ENCODE data around the gene FCGR2B. TPM values are rescaled to one million over a fixed set of nuclear protein-coding genes. Genes with fewer than 3 reads are reported as not detected.
"Not testable (repeated sequence)": the region's sequence is repeated elsewhere in the genome, so short reads cannot be mapped to it uniquely, and the experiment has no call there.

FCGR2B gene
- total RNA-seq, 1 donor from 2014 or later = not detected

- Mint-ChIP-seq H3K27me3 (ENCODE audit: unreplicated experiment) (no peaks in the 10 kb centered on the region), H3K4me1 (ENCODE audit: low read depth, unreplicated experiment) (no peaks in the 10 kb centered on the region), H3K36me3 (ENCODE audit: unreplicated experiment) (no peaks in the 10 kb centered on the region), H3K9me3 (ENCODE audit: unreplicated experiment) (no peaks in the 10 kb centered on the region), H3K4me3 (ENCODE audit: unreplicated experiment) (no peak within 1 kb of the TSS), H3K27ac (ENCODE audit: unreplicated experiment) (no peak within 1 kb of the TSS)
- DNase-seq = no peak
- TF ChIP-seq, protein P1, sequence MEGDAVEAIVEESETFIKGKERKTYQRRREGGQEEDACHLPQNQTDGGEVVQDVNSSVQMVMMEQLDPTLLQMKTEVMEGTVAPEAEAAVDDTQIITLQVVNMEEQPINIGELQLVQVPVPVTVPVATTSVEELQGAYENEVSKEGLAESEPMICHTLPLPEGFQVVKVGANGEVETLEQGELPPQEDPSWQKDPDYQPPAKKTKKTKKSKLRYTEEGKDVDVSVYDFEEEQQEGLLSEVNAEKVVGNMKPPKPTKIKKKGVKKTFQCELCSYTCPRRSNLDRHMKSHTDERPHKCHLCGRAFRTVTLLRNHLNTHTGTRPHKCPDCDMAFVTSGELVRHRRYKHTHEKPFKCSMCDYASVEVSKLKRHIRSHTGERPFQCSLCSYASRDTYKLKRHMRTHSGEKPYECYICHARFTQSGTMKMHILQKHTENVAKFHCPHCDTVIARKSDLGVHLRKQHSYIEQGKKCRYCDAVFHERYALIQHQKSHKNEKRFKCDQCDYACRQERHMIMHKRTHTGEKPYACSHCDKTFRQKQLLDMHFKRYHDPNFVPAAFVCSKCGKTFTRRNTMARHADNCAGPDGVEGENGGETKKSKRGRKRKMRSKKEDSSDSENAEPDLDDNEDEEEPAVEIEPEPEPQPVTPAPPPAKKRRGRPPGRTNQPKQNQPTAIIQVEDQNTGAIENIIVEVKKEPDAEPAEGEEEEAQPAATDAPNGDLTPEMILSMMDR (IDR thresholded peaks at IDR 0.05; ENCODE audit: partially characterized antibody, unreplicated experiment) = no peak
These were observed 31.9 kb upstream of the FCGR2B start, which contains the start of gene FCGR3B for GRCh38 chr1:161631076-161631475. Gene FCGR3B, minus strand, starts transcription at chr1:161631176. Its CDS starts 82 bp downstream, at chr1:161631094.

- not testable (repeated sequence) for H3K9me3 Mint-ChIP-seq (ENCODE audit: unreplicated experiment); H3K36me3 Mint-ChIP-seq (ENCODE audit: unreplicated experiment); H3K27me3 Mint-ChIP-seq (ENCODE audit: unreplicated experiment); H3K4me1 Mint-ChIP-seq (ENCODE audit: low read depth, unreplicated experiment); H3K4me3 Mint-ChIP-seq (ENCODE audit: unreplicated experiment); DNase-seq; H3K27ac Mint-ChIP-seq (ENCODE audit: unreplicated experiment)
These were observed 27.9 kb upstream of the FCGR2B start for GRCh38 chr1:161634993-161635392.

- H3K27me3 Mint-ChIP-seq (ENCODE audit: unreplicated experiment); DNase-seq; H3K9me3 Mint-ChIP-seq (ENCODE audit: unreplicated experiment); H3K27ac Mint-ChIP-seq (ENCODE audit: unreplicated experiment); H3K4me3 Mint-ChIP-seq (ENCODE audit: unreplicated experiment); H3K4me1 Mint-ChIP-seq (ENCODE audit: low read depth, unreplicated experiment); H3K36me3 Mint-ChIP-seq (ENCODE audit: unreplicated experiment): not testable (repeated sequence)
These were observed 26.7 kb upstream of the FCGR2B start for GRCh38 chr1:161636189-161636782.

DNA sequence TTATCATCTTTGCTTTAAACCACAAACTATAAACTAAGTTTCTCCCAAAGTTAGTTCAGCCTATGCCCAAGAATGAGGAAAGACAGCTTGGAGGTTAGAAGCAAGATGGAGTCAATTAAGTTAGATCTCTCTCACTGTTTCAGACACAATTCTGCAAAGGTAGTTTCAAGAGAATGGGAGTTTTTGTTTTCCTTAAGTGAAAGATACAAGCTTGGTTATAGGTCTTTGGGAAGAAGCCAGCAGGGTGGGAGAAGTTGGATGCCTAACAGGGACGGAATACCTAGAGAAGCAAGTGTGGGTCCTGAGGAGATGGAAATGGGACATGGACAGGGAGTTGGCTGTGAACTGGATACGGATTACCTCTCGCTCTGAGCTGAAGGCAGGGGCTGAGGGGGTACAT lies 26.0 kb upstream of the FCGR2B start:
- not testable (repeated sequence) for H3K36me3 Mint-ChIP-seq (ENCODE audit: unreplicated experiment); H3K4me1 Mint-ChIP-seq (ENCODE audit: low read depth, unreplicated experiment); H3K27me3 Mint-ChIP-seq (ENCODE audit: unreplicated experiment)

GRCh38 chr1:161638251-161638993 lies 24.5 kb upstream of the FCGR2B start:
- H3K4me3 Mint-ChIP-seq (ENCODE audit: unreplicated experiment) = not testable (repeated sequence)

More for the DNA sequence above, 26.0 kb upstream of the FCGR2B start:
- DNase-seq; H3K4me3 Mint-ChIP-seq (ENCODE audit: unreplicated experiment); H3K9me3 Mint-ChIP-seq (ENCODE audit: unreplicated experiment); H3K27ac Mint-ChIP-seq (ENCODE audit: unreplicated experiment): not testable (repeated sequence)

DNA sequence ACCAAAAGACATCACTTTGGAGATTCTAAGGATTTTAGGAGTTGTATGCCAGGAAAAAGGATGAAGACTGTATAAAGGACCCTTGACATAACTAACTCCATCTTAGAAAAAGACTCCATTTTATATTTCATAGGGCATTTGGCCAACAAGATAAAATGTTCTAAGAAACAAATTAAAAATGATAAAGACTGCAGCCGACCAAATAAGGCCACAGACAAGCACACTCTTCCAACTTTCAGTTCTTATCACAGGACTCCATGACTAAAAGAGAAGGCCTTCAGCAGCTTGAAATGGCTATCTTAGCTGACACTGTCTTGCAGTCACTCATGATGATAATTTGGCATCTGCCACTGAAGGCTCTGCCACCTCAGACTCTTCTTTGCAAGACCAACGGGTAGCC lies 23.7 kb upstream of the FCGR2B start:
- H3K27me3 Mint-ChIP-seq (ENCODE audit: unreplicated experiment); H3K4me3 Mint-ChIP-seq (ENCODE audit: unreplicated experiment); H3K36me3 Mint-ChIP-seq (ENCODE audit: unreplicated experiment); H3K27ac Mint-ChIP-seq (ENCODE audit: unreplicated experiment); H3K9me3 Mint-ChIP-seq (ENCODE audit: unreplicated experiment); H3K4me1 Mint-ChIP-seq (ENCODE audit: low read depth, unreplicated experiment); DNase-seq: not testable (repeated sequence)

More at GRCh38 chr1:161638251-161638993, 24.5 kb upstream of the FCGR2B start:
- not testable (repeated sequence) for H3K9me3 Mint-ChIP-seq (ENCODE audit: unreplicated experiment); DNase-seq; H3K36me3 Mint-ChIP-seq (ENCODE audit: unreplicated experiment); H3K4me1 Mint-ChIP-seq (ENCODE audit: low read depth, unreplicated experiment); H3K27ac Mint-ChIP-seq (ENCODE audit: unreplicated experiment); H3K27me3 Mint-ChIP-seq (ENCODE audit: unreplicated experiment)

- not testable (repeated sequence) for H3K27ac Mint-ChIP-seq (ENCODE audit: unreplicated experiment); H3K36me3 Mint-ChIP-seq (ENCODE audit: unreplicated experiment); DNase-seq; H3K27me3 Mint-ChIP-seq (ENCODE audit: unreplicated experiment); H3K9me3 Mint-ChIP-seq (ENCODE audit: unreplicated experiment); H3K4me3 Mint-ChIP-seq (ENCODE audit: unreplicated experiment); H3K4me1 Mint-ChIP-seq (ENCODE audit: low read depth, unreplicated experiment)
These were observed 20.2 kb upstream of the FCGR2B start for GRCh38 chr1:161642697-161643096.

DNA sequence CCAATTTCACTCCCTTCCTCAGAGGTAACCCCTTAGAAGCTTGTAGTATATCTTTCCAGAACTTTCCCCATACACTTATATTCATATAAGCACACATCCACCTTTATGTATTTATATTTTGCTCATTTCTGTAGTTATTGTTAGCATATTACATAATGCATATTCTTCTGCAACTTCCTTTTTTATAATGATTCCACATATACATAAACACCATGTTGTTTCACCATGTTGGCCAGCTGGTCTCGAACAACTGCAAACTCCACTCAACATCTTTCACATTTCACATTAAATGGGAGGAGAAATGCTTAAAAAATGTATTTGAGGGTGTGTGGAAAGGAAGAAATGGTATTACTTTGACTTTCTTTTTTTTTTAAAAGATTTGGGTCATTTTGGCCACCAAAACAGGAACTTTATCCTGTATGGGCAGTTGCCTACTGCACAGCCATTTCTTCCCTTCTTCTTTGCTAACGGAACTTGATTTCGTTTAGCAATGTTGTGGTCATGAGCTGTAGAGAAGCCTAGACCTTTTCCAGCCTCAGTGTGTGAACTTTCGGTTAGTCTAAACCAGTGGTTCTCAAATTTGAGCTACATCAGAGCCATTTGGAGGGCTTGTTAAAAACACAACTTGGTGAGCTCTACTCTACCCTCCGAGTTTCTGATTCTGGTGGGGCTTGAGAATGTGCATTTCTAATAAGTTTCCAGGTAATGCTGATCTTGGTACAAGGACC lies 19.3 kb upstream of the FCGR2B start:
- H3K27ac Mint-ChIP-seq (ENCODE audit: unreplicated experiment); H3K9me3 Mint-ChIP-seq (ENCODE audit: unreplicated experiment); H3K27me3 Mint-ChIP-seq (ENCODE audit: unreplicated experiment); H3K4me3 Mint-ChIP-seq (ENCODE audit: unreplicated experiment); H3K4me1 Mint-ChIP-seq (ENCODE audit: low read depth, unreplicated experiment); DNase-seq; H3K36me3 Mint-ChIP-seq (ENCODE audit: unreplicated experiment): not testable (repeated sequence)

DNA sequence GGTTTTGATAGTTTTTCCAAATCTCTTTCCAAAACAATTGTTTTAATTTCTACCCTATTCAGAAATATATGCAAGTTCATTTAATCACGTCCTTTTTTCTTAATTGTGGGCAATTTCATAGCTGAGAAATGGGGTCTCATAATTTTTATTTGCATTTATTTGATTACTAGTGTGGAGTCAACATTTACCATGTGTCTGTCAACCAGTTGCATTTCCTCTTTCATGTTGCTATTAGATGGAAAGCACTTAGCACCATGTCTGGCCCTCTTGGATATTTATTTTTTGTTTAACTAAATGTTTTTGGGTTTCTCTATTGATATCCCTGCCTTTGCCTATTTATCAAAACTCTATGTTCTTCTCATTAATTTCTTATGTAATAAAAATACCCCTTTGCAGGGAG lies 18.1 kb upstream of the FCGR2B start:
- DNase-seq; H3K9me3 Mint-ChIP-seq (ENCODE audit: unreplicated experiment); H3K4me1 Mint-ChIP-seq (ENCODE audit: low read depth, unreplicated experiment); H3K27ac Mint-ChIP-seq (ENCODE audit: unreplicated experiment); H3K27me3 Mint-ChIP-seq (ENCODE audit: unreplicated experiment); H3K36me3 Mint-ChIP-seq (ENCODE audit: unreplicated experiment); H3K4me3 Mint-ChIP-seq (ENCODE audit: unreplicated experiment): not testable (repeated sequence)
